ENCODE measurements around the gene HTR3D.

The HTR3D gene

GRCh38 chr3:184073621-184074020 is 42.1 kb downstream of the HTR3D start:
- no peak for DNase-seq

GRCh38 chr3:184075901-184076300 is 44.4 kb downstream of the HTR3D start:
- DNase-seq: no peak

GRCh38 chr3:184077881-184078280 is 46.3 kb downstream of the HTR3D start:
- no peak for DNase-seq

GRCh38 chr3:184078851-184079250 is 47.3 kb downstream of the HTR3D start:
- DNase-seq: no peak

- DNase-seq: no peak
Measured at GRCh38 chr3:184081116-184081830, 49.7 kb downstream of the HTR3D start.

GRCh38 chr3:184082034-184082433 is 50.5 kb downstream of the HTR3D start:
- no peak for DNase-seq

GRCh38 chr3:184082465-184082864 is 50.9 kb downstream of the HTR3D start:
- no peak for DNase-seq

GRCh38 chr3:184085389-184085852 is 53.9 kb downstream of the HTR3D start:
- no peak for DNase-seq

Data from activated effector memory CD4-positive, alpha-beta T cell treated with anti-CD3 and anti-CD28 coated beads, Interleukin-2, amount 50 U/mL, for 16 hours (primary cell).